H9 (cell line): ENCODE data around the gene TUB. TPM values are rescaled to one million over a fixed set of nuclear protein-coding genes. Genes with fewer than 3 reads are reported as not detected.
A peak's percentile ranks its signal among the peaks of the same experiment; 100 is the strongest.

Experiments
- DNase-seq: peaks from one replicate; pipeline ENCODE4 v3.0.0-alpha.2; 2017
- H2AFZ ChIP-seq: one replicate; pipeline ENCODE4 v1.6.1; 2013; ENCODE audit warnings: mild to moderate bottlenecking, low read length, control low read depth, moderate library complexity
- H2AK5ac ChIP-seq: 2 replicates; pipeline ENCODE4 v1.6.1; 2013; ENCODE audit warnings: low read length, control low read depth, mixed read lengths; ENCODE audit not compliant: insufficient read length
- H2BK120ac ChIP-seq: one replicate; pipeline ENCODE4 v1.6.1; 2013; ENCODE audit warnings: low read depth, mild to moderate bottlenecking, low read length, control low read depth, inconsistent platforms; ENCODE audit not compliant: poor library complexity, severe bottlenecking
- H2BK12ac ChIP-seq: 2 replicates; pipeline ENCODE4 v1.6.1; 2013; ENCODE audit warnings: low read length, control low read depth, mixed read lengths, low read depth; ENCODE audit not compliant: insufficient read length
- H2BK15ac ChIP-seq: 2 replicates; pipeline ENCODE4 v1.6.1; 2013; ENCODE audit warnings: low read depth, low read length, control low read depth
- H2BK20ac ChIP-seq: one replicate; pipeline ENCODE4 v1.6.1; 2013; ENCODE audit warnings: low read depth, mild to moderate bottlenecking, low read length, control low read depth, inconsistent platforms; ENCODE audit not compliant: poor library complexity, severe bottlenecking
- H2BK5ac ChIP-seq: 2 replicates; pipeline ENCODE4 v1.6.1; 2013; ENCODE audit warnings: low read length, control low read depth, mixed read lengths; ENCODE audit not compliant: insufficient read length
- H3K14ac ChIP-seq: 2 replicates; pipeline ENCODE4 v1.6.1; 2013; ENCODE audit warnings: low read length, control low read depth; ENCODE audit not compliant: insufficient read depth
- H3K18ac ChIP-seq: 2 replicates; pipeline ENCODE4 v1.6.1; 2013; ENCODE audit warnings: low read depth, mild to moderate bottlenecking, mixed read lengths, low read length, control low read depth; ENCODE audit not compliant: insufficient read length
- H3K23ac ChIP-seq: 2 replicates; pipeline ENCODE4 v1.6.1; 2013; ENCODE audit warnings: low read length, control low read depth, mixed read lengths, low read depth; ENCODE audit not compliant: insufficient read length
- H3K23me2 ChIP-seq: 2 replicates; pipeline ENCODE4 v1.6.1; 2013; ENCODE audit warnings: low read depth, mild to moderate bottlenecking, mixed read lengths, low read length, control low read depth; ENCODE audit not compliant: insufficient read length, poor library complexity, severe bottlenecking
- H3K27ac ChIP-seq: 2 replicates; pipeline ENCODE4 v1.5.1; 2013; ENCODE audit warnings: low read length, control low read depth, mixed read lengths, low read depth; ENCODE audit not compliant: insufficient read length
- H3K27me3 ChIP-seq: 2 replicates; pipeline ENCODE4 v1.6.1; 2013; ENCODE audit warnings: low read length, control low read depth, inconsistent platforms; ENCODE audit not compliant: insufficient read depth
- H3K4ac ChIP-seq: 2 replicates; pipeline ENCODE4 v1.6.1; 2013; ENCODE audit warnings: low read depth, mild to moderate bottlenecking, control low read depth, inconsistent platforms, low read length, moderate library complexity
- H3K4me1 ChIP-seq: 2 replicates; pipeline ENCODE4 v1.6.1; 2013; ENCODE audit warnings: low read length, control low read depth, inconsistent platforms; ENCODE audit not compliant: insufficient read depth
- H3K4me2 ChIP-seq: 2 replicates; pipeline ENCODE4 v1.6.1; 2013; ENCODE audit warnings: low read length, control low read depth, mixed read lengths; ENCODE audit not compliant: insufficient read length, insufficient read depth
- H3K56ac ChIP-seq: 2 replicates; pipeline ENCODE4 v1.6.1; 2013; ENCODE audit warnings: low read depth, mild to moderate bottlenecking, mixed read lengths, low read length, control low read depth; ENCODE audit not compliant: insufficient read length
- H3K79me1 ChIP-seq: 2 replicates; pipeline ENCODE4 v1.6.1; 2013; ENCODE audit warnings: low read depth, mild to moderate bottlenecking, moderate library complexity, low read length, control low read depth, inconsistent platforms; ENCODE audit not compliant: insufficient read depth, poor library complexity, severe bottlenecking
- H3K79me2 ChIP-seq: 2 replicates; pipeline ENCODE4 v1.6.1; 2013; ENCODE audit warnings: low read length, control low read depth, inconsistent platforms; ENCODE audit not compliant: insufficient read depth
- H3K9ac ChIP-seq: 2 replicates; pipeline ENCODE4 v1.6.1; 2013; ENCODE audit warnings: low read length, control low read depth, mixed read lengths; ENCODE audit not compliant: insufficient read length; ENCODE audit errors: extremely low read depth
- H3K9me3 ChIP-seq: one replicate; pipeline ENCODE4 v1.6.1; 2013; ENCODE audit warnings: low read depth, low read length, inconsistent platforms; ENCODE audit not compliant: control insufficient read depth
- H3T11ph ChIP-seq: one replicate; pipeline ENCODE4 v1.6.1; 2013; ENCODE audit warnings: mild to moderate bottlenecking, low read length, control low read depth, inconsistent platforms
- H4K20me1 ChIP-seq: one replicate; pipeline ENCODE4 v1.6.1; 2013; ENCODE audit not compliant: control insufficient read depth, insufficient read length, insufficient read depth
- H4K5ac ChIP-seq: 2 replicates; pipeline ENCODE4 v1.6.1; 2013; ENCODE audit warnings: low read depth, mild to moderate bottlenecking, mixed read lengths, low read length, control low read depth; ENCODE audit not compliant: insufficient read length
- H4K8ac ChIP-seq: replicated peaks from 2 replicates; pipeline ENCODE4 v1.6.1; 2013; ENCODE audit warnings: low read length, control low read depth, mixed read lengths, low read depth; ENCODE audit not compliant: insufficient read length
- H4K91ac ChIP-seq: 2 replicates; pipeline ENCODE4 v1.6.1; 2013; ENCODE audit warnings: low read depth, mild to moderate bottlenecking, moderate library complexity, mixed read lengths, low read length, control low read depth; ENCODE audit not compliant: insufficient read length
- H3K27ac Mint-ChIP-seq, 3 experiments: 2 replicates in 2 of 3; 3 replicates in 1 of 3; pipeline ENCODE4 v1.8.0; 2020 to 2021; ENCODE audit warnings: mixed read lengths in 3 of 3, mild to moderate bottlenecking in 1 of 3, moderate library complexity in 1 of 3
- H3K27me3 Mint-ChIP-seq: 2 replicates; pipeline ENCODE4 v1.8.0; 2021; ENCODE audit warnings: low read depth, mild to moderate bottlenecking, moderate library complexity, mixed read lengths
- H3K36me3 Mint-ChIP-seq, 3 experiments: 2 replicates in 2 of 3; 3 replicates in 1 of 3; pipeline ENCODE4 v1.8.0; 2020 to 2021; ENCODE audit warnings: low read depth in 3 of 3, mixed read lengths in 3 of 3; ENCODE audit not compliant: insufficient read depth in 1 of 3
- H3K4me1 Mint-ChIP-seq, 2 experiments: 2 replicates each; pipeline ENCODE4 v1.8.0; 2020; ENCODE audit warnings: mixed read lengths in 2 of 2
- H3K4me3 Mint-ChIP-seq, 2 experiments: 2 replicates in 1 of 2; 3 replicates in 1 of 2; pipeline ENCODE4 v1.8.0; 2020 to 2021; ENCODE audit warnings: mild to moderate bottlenecking in 2 of 2, mixed read lengths in 2 of 2, moderate library complexity in 1 of 2
- H3K9me3 Mint-ChIP-seq, 2 experiments: 2 replicates in 1 of 2; 3 replicates in 1 of 2; pipeline ENCODE4 v1.8.0; 2020; ENCODE audit warnings: mild to moderate bottlenecking in 2 of 2, mixed read lengths in 2 of 2, moderate library complexity in 1 of 2
- WGBS: extraction: QIAGEN DNeasy Blood & Tissue Kit; methylation state at CpG from one replicate; pipeline ENCODE4 v1.1.7; 2013; ENCODE audit warnings: missing lambda C conversion rate, low lambda C conversion rate, mixed read lengths; ENCODE audit not compliant: insufficient read length; ENCODE audit errors: extremely low coverage; 5-methylcytosine and 5-hydroxymethylcytosine counted together
- total RNA-seq: library from RNA; stranded (reverse); gene quantifications from 2 replicates; pipeline ENCODE4 v1.2.1, GENCODE V29; 2021
- TF ChIP-seq, protein P1 (sequence below): fragments of 200-600 bp; sonication (generic); conservative IDR thresholded peaks from 3 replicates; pipeline ENCODE4 v1.8.0; 2021; ENCODE audit warnings: antibody characterized with exemption, mild to moderate bottlenecking

The TUB gene
- total RNA-seq, 1 experiment from 2014 or later, result 14.8 TPM

- Histone ChIP-seq H3K14ac (peak overlapping the region; percentile 18; the same call in 1 of the 2 replicates), H3K4ac (no peak overlapping the region), H3K79me2 (no peaks in the 10 kb centered on the region), H2BK15ac (no peak overlapping the region), H4K91ac (no peak overlapping the region), H2BK12ac (no peak overlapping the region), H3K9ac (no peak overlapping the region), H3K18ac (no peak overlapping the region), H3K79me1 (no peaks in the 10 kb centered on the region), H3K9me3 (no peaks in the 10 kb centered on the region), H3K4me2 (no peak overlapping the region), H3K4me1 (peaks cover 2% of the 10 kb centered on the region; the same call in 1 of the 2 replicates), H2AK5ac (no peak overlapping the region), H3K56ac (no peak overlapping the region), H4K8ac (no peak overlapping the region), H2BK5ac (no peak overlapping the region), H3K23ac (no peak overlapping the region), H2BK120ac (no peak overlapping the region), H4K5ac (no peak overlapping the region), H2BK20ac (no peak overlapping the region), H4K20me1 (no peaks in the 10 kb centered on the region), H3K27ac (no peak overlapping the region), H3T11ph (no peak overlapping the region), H3K23me2 (no peaks in the 10 kb centered on the region), H3K27me3 (no peaks in the 10 kb centered on the region), H2AFZ (no peak overlapping the region)
- no peak for DNase-seq
- Mint-ChIP-seq H3K27ac (peak overlapping the region in 1 of 3 experiments; percentile 2; a peak in 2 of 7 replicates), H3K4me1 (peaks cover 23 to 31% of the 10 kb centered on the region in 2 experiments), H3K9me3 (no peaks in the 10 kb centered on the region), H3K4me3 (no peak overlapping the region), H3K36me3 (no peaks in the 10 kb centered on the region), H3K27me3 (peaks cover 30% of the 10 kb centered on the region)
- TF ChIP-seq, protein P1, sequence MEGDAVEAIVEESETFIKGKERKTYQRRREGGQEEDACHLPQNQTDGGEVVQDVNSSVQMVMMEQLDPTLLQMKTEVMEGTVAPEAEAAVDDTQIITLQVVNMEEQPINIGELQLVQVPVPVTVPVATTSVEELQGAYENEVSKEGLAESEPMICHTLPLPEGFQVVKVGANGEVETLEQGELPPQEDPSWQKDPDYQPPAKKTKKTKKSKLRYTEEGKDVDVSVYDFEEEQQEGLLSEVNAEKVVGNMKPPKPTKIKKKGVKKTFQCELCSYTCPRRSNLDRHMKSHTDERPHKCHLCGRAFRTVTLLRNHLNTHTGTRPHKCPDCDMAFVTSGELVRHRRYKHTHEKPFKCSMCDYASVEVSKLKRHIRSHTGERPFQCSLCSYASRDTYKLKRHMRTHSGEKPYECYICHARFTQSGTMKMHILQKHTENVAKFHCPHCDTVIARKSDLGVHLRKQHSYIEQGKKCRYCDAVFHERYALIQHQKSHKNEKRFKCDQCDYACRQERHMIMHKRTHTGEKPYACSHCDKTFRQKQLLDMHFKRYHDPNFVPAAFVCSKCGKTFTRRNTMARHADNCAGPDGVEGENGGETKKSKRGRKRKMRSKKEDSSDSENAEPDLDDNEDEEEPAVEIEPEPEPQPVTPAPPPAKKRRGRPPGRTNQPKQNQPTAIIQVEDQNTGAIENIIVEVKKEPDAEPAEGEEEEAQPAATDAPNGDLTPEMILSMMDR, result no peak
- no CpG with 5 or more reads among the region's 10 CpGs for WGBS
Observed at GRCh38 chr11:8066911-8067455, 14.0 kb upstream of the TUB start.
